ENCODE measurements around the gene CPXM2. TPM values are rescaled to one million over a fixed set of nuclear protein-coding genes. Genes with fewer than 3 reads are reported as not detected.

Gene CPXM2
- total RNA-seq, 1 donor from 2014 or later: not detected

- peaks cover 3% of the 10 kb centered on the region for H3K9me3 Mint-ChIP-seq
- DNase-seq: no peak
- H3K4me1 Mint-ChIP-seq: no peaks in the 10 kb centered on the region
- peaks cover 6% of the 10 kb centered on the region for H3K27me3 Mint-ChIP-seq
- H3K27ac Mint-ChIP-seq: no peak overlapping the region
- POLR2A ChIA-PET: no interaction called here
- ATAC-seq (ENCODE audit: low read depth): no peak
- CTCF ChIA-PET: no interaction called here
- no peaks in the 10 kb centered on the region for H3K36me3 Mint-ChIP-seq (ENCODE audit: low read depth)
- no peak overlapping the region for H3K4me3 Mint-ChIP-seq
- intact Hi-C loops (cut with micrococcal nuclease): no loop called here
- no peak for TF ChIP-seq CTCF (IDR thresholded peaks at IDR 0.05)
Observed at GRCh38 chr10:123848564-123849457, 42.8 kb downstream of the CPXM2 start.

- intact Hi-C loops (cut with micrococcal nuclease): no loop called here
- H3K36me3 Mint-ChIP-seq (ENCODE audit: low read depth): no peaks in the 10 kb centered on the region
- POLR2A ChIA-PET: no interaction called here
- H3K4me3 Mint-ChIP-seq: no peak overlapping the region
- H3K27ac Mint-ChIP-seq: no peak overlapping the region
- no peak for ATAC-seq (ENCODE audit: low read depth)
- DNase-seq: no peak
- H3K27me3 Mint-ChIP-seq: peaks cover 6% of the 10 kb centered on the region
- H3K9me3 Mint-ChIP-seq: peaks cover 3% of the 10 kb centered on the region
- H3K4me1 Mint-ChIP-seq: no peaks in the 10 kb centered on the region
- CTCF ChIA-PET: no interaction called here
- no peak for TF ChIP-seq CTCF (IDR thresholded peaks at IDR 0.05)
Observed at GRCh38 chr10:123847686-123848432, 43.7 kb downstream of the CPXM2 start.

GRCh38 chr10:123843835-123844234 lies 47.8 kb downstream of the CPXM2 start:
- ChIA-PET POLR2A (no interaction called here), CTCF (no interaction called here)
- Mint-ChIP-seq H3K9me3 (peaks cover 3% of the 10 kb centered on the region), H3K27me3 (peaks cover 8% of the 10 kb centered on the region), H3K36me3 (ENCODE audit: low read depth) (no peaks in the 10 kb centered on the region), H3K4me3 (no peak overlapping the region), H3K4me1 (no peaks in the 10 kb centered on the region), H3K27ac (no peak overlapping the region)
- DNase-seq: no peak
- no peak for TF ChIP-seq CTCF (IDR thresholded peaks at IDR 0.05)
- intact Hi-C loops (cut with micrococcal nuclease): no loop called here
- ATAC-seq (ENCODE audit: low read depth): no peak

- ATAC-seq (ENCODE audit: low read depth): no peak
- no peak overlapping the region for H3K4me3 Mint-ChIP-seq
Observed at GRCh38 chr10:123842692-123843385, 48.8 kb downstream of the CPXM2 start.

More at GRCh38 chr10:123842692-123843385, 48.8 kb downstream of the CPXM2 start:
- Mint-ChIP-seq H3K27me3 (peaks cover 8% of the 10 kb centered on the region), H3K36me3 (ENCODE audit: low read depth) (no peaks in the 10 kb centered on the region), H3K4me1 (no peaks in the 10 kb centered on the region), H3K9me3 (peaks cover 3% of the 10 kb centered on the region), H3K27ac (no peak overlapping the region)
- intact Hi-C loops (cut with micrococcal nuclease): no loop called here
- TF ChIP-seq CTCF (IDR thresholded peaks at IDR 0.05): no peak
- ChIA-PET CTCF (interaction anchor here (0.6 kb wide), 1 partner anchor 162 kb away, joined by 4 read pairs; no protein-coding TSS in a partner anchor), POLR2A (no interaction called here)
- no peak for DNase-seq
